Measurements from ENCODE around the gene CXCR3.

Gene CXCR3

DNA sequence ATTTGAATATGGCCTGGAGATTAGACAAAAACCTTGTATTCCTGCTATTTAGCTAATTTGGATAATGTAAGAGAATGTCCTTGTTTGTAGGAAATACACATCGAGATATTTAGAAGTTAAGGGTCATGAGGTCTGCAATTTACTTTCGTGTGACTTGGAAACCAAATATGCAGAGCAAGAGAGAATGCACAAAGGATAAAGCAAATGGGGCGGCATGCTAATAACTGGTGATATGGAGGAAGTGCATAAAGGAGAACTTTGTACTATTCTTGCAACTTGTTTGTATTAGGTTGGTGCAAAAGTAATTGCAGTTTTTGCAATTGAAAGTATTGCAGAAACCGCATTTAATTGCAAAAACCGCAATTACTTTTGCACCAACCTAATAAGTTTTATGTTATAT lies 7.2 kb upstream of the CXCR3 start:
- CTCF ChIA-PET = interaction anchor here (0.6 kb wide), 1 partner anchor 27 kb away, joined by 3 read pairs; no protein-coding TSS in a partner anchor
- POLR2A ChIA-PET (ENCODE audit: low non-redundant PET) = no interaction called here
- TF ChIP-seq, protein P1, sequence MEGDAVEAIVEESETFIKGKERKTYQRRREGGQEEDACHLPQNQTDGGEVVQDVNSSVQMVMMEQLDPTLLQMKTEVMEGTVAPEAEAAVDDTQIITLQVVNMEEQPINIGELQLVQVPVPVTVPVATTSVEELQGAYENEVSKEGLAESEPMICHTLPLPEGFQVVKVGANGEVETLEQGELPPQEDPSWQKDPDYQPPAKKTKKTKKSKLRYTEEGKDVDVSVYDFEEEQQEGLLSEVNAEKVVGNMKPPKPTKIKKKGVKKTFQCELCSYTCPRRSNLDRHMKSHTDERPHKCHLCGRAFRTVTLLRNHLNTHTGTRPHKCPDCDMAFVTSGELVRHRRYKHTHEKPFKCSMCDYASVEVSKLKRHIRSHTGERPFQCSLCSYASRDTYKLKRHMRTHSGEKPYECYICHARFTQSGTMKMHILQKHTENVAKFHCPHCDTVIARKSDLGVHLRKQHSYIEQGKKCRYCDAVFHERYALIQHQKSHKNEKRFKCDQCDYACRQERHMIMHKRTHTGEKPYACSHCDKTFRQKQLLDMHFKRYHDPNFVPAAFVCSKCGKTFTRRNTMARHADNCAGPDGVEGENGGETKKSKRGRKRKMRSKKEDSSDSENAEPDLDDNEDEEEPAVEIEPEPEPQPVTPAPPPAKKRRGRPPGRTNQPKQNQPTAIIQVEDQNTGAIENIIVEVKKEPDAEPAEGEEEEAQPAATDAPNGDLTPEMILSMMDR (conservative IDR thresholded peaks at IDR 0.05; ENCODE audit: low read depth) = no peak
- H3K27ac ChIP-seq = no peak overlapping the region
- no peak for DNase-seq (ENCODE audit: low spot score)

DNA sequence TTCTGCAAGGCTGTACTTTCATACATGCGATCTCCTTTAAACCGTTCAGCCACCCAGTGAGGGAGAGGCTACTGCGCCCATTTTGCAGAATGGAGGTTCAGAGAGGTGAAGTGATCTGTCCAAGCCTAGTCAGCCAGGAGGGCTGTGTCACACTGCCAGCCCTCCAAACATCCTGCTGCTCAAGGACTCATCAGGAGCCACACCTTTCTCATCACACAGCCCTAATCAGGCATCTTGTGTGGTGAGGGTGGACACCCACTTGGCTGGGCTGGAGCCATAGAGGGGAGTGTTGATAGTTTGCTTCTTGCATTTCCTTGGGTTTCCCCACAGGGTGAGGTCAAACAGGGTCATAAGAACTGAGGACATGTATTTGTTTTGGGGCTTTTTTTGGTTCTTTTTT lies 5.4 kb upstream of the CXCR3 start:
- no peak for DNase-seq (ENCODE audit: low spot score)
- ChIA-PET CTCF (no interaction called here), POLR2A (ENCODE audit: low non-redundant PET) (no interaction called here)
- H3K27ac ChIP-seq = no peak overlapping the region
- TF ChIP-seq, protein P1 (conservative IDR thresholded peaks at IDR 0.05; ENCODE audit: low read depth) = no peak

DNA sequence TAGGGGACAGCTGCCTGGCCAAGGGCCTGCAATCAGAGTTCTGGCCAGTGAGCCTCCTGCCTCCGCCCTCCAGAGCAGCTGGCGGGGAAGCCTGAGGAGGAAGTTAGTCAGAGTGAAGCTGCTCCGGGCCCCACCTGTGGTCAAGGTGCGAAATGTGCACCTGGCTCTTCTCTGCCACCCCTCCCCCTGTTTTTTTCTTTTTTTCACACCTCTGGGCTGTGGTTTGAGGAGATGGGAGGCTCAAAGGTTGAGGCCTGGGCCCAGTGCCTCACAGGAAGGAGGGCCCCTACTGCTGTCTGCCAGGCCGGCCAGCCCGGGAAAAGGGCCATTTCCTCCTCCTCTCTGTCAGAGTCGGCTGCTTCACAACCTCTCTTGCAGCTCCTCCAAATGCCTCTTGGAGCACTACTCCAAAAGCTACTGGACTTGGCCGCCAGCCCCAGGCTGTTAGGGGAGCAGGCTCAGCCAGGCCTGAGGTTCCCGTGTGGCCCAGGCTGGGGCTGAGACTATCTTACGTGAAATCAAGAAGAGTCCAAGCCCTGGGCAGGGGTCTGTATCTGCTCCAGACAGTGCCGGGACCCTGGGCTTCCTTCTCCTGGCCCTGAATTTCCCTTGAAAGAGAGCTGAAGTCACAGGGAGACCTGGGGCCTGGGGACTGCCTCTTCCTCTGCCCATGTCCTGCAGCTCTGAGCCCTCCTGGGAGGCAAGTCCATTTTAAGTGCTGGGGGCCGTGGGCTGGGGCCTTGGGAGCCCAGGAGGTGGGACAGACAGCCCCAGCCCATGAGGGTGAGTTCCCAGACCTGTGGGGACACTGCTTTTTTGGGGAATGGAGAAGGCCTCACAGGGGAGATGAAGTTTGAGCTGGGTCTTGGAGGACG lies 4.5 kb upstream of the CXCR3 start:
- peak; percentile 42 for DNase-seq (ENCODE audit: low spot score)
- ChIA-PET CTCF (interaction anchor here (0.6 to 1.4 kb wide), 2 partner anchors 24 to 652 kb away, joined by 5 to 6 read pairs; no protein-coding TSS in a partner anchor), POLR2A (ENCODE audit: low non-redundant PET) (no interaction called here)
- TF ChIP-seq, protein P1 (conservative IDR thresholded peaks at IDR 0.05; ENCODE audit: low read depth) = no peak
- peak overlapping the region; percentile 48 for H3K27ac ChIP-seq

DNA sequence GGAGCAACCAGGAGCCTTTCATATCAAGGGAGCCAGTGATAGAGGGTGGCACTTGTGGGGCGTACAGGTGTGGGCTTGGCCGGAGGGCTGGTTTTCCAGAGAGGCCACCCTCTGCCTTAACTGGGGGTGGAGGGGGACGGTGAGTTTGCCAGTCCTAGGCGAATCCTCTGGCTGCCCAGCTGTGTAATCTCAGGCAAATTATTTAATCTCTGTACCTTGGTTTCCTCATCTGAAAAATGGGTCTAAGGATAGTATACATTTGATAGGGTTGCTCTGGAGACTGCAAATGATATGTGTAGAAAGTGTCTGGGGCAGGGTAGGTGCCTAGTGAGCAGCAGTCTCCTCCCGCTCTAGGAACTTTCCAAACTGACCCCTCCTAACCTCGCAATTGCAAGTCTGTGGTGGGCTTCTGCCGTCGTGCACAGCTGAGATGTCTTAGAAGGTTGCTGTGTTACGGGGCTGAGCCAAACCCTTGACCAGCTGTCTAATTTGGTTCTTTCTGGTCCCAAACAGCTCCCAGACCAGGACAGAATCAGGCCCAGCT lies 3.8 kb upstream of the CXCR3 start:
- POLR2A ChIA-PET (ENCODE audit: low non-redundant PET) = no interaction called here
- peak overlapping the region; percentile 48; the same call in 1 of the 2 replicates for H3K27ac ChIP-seq
- TF ChIP-seq, protein P1 (conservative IDR thresholded peaks at IDR 0.05; ENCODE audit: low read depth) = no peak

DNA sequence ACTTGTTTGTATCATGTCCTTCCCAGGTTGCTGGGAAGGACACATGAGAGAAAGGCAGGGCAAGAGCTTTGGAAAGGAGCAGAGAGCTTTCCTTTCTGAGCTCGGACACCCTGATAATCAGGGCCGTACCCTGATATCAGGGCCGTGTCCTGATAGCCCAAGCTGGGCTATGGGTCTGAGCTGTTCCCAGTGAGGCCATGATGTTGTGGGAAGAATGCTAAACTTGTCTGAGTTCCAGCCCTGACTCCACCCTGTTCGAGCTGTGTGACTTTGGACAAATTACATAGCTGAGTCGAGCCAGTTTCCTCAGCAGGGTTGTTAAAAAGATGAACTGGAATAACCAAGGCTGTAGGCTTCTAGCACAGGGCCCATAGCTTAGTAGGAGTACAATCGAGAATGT lies 3.3 kb upstream of the CXCR3 start:
- POLR2A ChIA-PET (ENCODE audit: low non-redundant PET) = no interaction called here
- no peak overlapping the region for H3K27ac ChIP-seq
- no peak for DNase-seq (ENCODE audit: low spot score)
- TF ChIP-seq, protein P1 (conservative IDR thresholded peaks at IDR 0.05; ENCODE audit: low read depth) = no peak
- CTCF ChIA-PET = interaction anchor here (0.7 kb wide), 1 partner anchor 56 kb away, joined by 6 read pairs; no protein-coding TSS in a partner anchor

More for the DNA sequence above, 3.8 kb upstream of the CXCR3 start:
- CTCF ChIA-PET = interaction anchor here (0.6 to 1.4 kb wide), 2 partner anchors 24 to 652 kb away, joined by 5 to 6 read pairs; no protein-coding TSS in a partner anchor
- no peak for DNase-seq (ENCODE audit: low spot score)

DNA sequence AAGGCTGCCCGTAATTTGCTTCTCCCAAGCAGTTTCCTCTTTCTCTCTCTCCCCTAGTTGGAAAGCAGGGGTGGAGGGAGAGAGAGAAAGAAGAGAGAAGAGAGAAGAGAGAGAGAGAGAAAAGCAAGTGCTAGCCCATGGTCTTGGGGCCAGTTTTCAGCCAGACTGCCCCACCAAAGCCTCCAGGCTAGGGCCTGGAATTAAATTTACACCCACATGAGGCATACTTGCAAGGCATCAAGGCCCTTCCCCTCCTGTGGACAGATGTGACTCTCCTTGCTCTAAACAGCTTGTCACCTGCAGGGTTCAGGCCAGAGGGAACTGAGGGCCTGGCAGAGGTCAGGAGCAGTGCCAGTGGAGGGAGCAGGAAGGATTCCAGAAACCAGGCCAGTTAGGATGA lies 1.7 kb upstream of the CXCR3 start:
- H3K27ac ChIP-seq = no peak overlapping the region
- CTCF ChIA-PET = no interaction called here
- POLR2A ChIA-PET (ENCODE audit: low non-redundant PET) = no interaction called here
- TF ChIP-seq, protein P1 (conservative IDR thresholded peaks at IDR 0.05; ENCODE audit: low read depth) = no peak
- no peak for DNase-seq (ENCODE audit: low spot score)
